GM18519 (cell line): ENCODE data around the gene SKI.
"Not testable (repeated sequence)": the region's sequence is repeated elsewhere in the genome, so short reads cannot be mapped to it uniquely, and the experiment has no call there.

Experiments used
- ATAC-seq: cut with Tn5 transposase; IDR thresholded peaks from one replicate; pipeline ENCODE4 v1.9.1; 2021; ENCODE audit warnings: mild to moderate bottlenecking, moderate library complexity; ENCODE audit not compliant: unreplicated experiment, low FRiP score

Gene SKI

GRCh38 chr1:2315674-2316450 is 87.7 kb downstream of the SKI start:
- ATAC-seq: no peak

DNA sequence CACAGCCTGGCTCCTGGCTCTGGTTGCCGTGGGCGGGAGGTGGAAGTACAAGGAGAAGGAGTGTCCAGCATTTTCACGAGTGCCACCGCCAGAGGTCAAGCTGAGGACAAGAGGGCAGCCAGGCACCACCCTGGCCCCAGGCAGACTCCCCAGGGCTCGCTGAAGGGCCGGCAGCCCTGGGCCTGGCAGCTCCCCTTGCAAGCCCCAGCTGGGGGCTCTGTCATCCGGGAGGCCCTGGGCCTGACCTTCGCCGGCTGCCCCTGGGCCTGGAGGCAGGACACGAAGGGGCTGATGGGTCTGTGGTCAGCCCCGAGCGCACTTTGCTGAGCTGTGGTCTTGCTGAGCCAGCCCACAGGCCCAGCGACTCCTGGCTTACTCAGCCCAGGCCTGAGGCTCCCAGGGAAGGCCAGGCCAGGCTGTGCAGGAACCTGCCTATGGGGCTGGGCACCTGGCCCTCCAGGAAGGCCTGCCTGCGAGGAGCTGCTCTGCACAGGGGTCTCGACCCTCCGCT is 88.4 kb downstream of the SKI start:
- ATAC-seq: no peak

- ATAC-seq: no peak
Measured at GRCh38 chr1:2317230-2318065, 89.3 kb downstream of the SKI start.

DNA sequence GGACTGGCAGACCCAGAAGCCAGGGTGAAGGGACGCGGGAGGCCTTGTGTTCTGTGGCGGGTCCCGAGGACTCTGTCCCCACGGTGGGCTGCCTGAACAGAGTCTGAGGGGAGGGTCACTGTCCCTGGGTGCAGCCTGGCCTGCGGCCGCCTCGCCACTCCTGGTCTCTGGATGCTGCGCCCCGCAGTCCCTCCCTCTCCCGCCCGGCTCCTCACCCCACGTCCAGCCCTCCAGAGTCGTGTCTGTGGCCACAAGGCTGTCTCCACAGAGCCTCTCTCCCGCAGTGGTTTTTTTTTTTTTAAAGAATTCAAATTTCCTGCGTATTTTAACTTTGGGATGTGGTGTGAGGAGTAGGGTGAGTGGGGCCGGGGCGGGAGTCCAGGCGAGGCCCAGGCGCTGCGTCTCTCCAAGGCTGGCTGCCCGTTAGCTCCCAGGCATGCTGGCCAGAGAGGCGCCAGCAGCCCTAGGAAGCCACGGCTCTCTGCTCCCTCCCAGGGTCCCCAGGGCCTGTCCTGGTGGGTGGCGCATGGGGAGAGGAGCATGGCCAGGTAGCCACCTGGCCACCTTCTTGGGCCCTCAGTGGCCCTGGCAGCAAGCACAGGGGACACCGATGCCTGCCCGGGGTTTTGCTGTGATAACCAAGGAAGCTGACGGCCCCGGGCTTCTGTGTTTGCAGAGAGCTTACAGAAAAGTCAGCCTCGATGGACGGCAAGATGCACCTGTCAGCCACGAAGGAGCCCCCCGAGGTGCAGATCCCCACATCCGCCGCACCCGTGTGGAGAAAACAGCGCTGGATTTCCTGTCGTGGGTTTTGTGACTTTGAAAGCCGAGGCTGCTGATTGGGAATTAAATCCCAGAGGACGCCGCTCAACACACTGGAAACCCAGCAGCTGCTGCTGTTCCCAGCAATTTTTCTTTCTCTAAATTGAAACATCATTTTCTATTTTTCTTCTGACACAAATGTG is 90.5 kb downstream of the SKI start:
- no peak for ATAC-seq

DNA sequence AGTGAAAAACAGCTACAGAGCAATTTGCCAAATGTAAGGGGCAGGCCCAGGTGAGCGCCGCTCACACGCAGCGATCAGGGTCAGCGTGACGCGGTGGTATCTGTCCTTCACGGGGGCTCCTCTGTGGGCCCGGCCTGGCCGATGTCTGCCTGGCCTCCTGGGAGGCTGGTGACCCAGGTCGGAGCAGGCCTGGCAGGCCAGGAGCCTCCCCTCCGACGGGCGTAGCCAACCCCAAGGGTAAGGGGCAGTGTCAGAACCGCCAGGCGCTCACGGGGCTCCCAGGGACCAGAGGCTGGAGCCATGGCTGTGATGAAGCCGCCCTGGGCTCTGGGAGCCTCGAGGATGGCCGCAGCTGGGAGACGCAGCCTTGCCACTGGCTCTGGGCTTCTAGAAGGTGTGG is 91.2 kb downstream of the SKI start:
- ATAC-seq: no peak

DNA sequence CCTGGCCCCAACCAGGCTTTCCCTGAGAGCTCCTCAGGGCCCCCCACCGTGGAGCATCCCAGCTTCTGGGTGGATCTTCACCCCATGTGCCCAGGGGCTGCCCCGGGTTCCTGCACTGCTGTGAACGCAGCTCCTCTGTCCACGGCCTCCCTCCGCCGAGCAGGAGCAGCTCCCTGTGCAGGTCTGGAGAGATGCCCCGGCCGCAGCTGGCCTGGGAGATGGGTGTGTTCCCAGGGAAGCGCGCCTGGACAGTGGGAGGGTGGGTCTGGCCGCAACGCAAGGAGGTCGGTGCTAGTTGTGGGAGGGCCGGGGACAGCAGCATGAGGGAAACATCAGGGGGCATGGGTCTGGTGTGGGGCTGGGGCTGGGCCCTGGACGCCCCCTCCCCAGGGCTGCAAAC is 91.9 kb downstream of the SKI start:
- ATAC-seq: no peak

GRCh38 chr1:2320760-2321667 is 92.9 kb downstream of the SKI start:
- ATAC-seq: no peak

DNA sequence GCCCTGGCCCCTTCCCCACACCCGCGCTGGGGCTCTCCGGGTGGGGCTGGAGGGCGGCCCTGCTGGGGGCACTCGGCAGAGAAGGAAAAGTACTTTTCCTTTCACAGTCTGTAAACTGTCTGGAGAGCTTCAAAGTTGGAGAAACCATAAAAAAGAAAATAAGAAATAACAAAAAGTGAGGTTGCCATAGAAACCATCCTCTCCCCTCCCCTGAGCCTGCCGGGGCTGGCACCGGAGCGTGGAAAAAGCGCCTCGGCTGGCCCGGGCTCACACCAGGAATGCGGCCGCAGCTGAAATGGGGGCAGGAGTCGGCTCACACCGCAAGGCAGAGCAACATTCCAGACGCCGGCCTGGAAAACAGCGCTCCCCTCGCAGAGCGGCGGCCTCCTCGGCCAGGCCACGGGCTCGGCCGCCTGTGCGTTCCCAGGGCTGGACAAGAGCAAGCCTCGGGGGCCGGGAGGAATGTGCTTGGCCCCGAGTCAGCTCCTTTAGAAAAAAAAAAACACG is 94.0 kb downstream of the SKI start:
- ATAC-seq: no peak

DNA sequence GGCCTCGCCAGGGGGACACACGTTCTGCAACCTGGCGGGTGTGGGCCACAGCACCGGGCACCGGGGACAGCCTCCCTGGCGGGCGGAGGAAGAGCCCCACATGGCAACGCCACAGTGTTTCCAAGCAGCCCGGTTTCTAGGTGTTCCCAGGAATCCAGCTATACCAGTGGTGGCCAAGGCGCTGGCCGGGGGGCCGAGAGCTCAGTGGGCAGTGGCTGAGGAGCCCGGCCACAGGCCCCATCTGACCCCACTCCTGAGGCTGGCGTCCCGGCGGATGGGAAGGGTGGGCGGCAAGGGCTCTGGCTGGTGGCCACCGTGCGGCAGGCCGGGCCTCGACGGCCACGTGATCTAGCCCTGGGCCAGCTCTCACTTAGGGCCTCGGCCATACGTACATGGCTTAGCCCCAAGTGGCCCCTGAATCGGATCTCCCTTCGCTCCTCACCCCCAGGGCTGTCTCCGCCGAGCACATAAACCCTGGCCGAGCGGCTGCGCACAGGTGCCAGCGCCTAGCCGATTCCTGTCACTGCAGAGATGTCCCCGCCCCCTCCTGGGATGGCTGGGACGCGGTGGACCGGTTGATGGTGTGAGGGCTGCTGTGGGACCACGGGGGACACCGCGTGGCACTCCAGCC is 94.6 kb downstream of the SKI start:
- ATAC-seq: no peak

DNA sequence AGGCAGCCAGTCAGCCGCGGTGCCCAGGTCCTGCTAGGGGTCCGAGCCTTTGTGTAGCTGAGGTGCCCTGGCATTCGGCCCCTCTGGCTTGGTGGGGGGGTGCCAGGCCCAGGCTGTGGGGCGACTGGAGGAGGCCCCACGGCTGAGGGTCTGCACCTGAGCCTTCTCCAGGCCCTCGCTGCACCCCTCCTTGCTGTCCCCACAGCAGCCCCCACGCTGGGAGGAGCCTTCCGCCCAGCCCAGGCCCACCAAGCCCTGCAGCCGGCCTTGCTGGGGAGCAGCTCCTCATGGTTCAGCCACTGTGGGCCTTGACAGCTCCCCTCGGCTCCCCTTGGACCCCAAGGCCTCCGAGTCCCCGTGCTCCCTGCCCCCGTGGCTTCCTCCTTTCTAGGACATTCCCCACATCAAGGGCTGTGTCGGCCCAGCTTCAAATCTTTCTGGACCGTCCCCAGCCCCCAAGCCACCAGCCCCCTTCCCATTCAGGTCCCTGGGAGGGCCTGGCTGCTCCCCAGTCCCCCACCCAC is 95.4 kb downstream of the SKI start:
- no peak for ATAC-seq

GRCh38 chr1:2324553-2325366 is 96.6 kb downstream of the SKI start:
- ATAC-seq: no peak

GRCh38 chr1:2326524-2326923 is 98.4 kb downstream of the SKI start:
- no peak for ATAC-seq

- ATAC-seq: not testable (repeated sequence)
Measured at GRCh38 chr1:2327162-2327561, 99.0 kb downstream of the SKI start.

GRCh38 chr1:2327841-2328240 is 99.7 kb downstream of the SKI start:
- ATAC-seq: no peak

GRCh38 chr1:2328676-2329455 is 100.7 kb downstream of the SKI start:
- ATAC-seq: no peak

GRCh38 chr1:2330035-2330434 is 101.9 kb downstream of the SKI start:
- ATAC-seq: no peak
